ENCODE results near the gene ZNF143.

The ZNF143 gene

DNA sequence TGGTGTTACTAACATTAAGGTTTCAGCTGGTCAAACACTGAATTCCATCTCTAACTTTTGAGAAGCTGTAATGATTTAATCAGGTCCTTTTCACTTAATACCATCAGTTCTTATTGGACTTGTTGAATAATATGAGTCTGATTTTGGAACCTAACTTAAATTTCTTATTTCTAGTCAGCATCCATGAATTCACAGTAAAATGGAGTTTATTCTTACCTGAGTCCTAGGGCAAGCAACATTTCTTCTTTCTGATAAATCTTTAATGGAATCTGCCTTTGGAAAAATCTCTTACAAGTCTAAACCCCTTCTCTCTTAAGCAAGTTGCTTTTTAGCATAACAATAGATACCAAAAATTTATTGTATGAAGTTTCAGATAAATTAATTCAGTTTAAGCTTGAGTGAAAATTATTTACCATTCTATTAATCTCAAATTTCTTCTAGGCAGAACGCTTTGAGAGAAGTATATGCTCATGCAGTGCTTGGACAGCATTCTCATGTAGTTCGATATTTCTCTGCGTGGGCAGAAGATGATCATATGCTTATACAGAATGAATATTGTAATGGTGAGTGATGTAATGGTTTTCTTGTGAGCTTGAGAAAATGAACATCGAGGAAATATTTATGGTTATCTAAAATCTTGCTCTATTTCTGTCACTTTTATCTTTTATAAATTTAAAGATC lies 116.0 kb downstream of the ZNF143 start:
- no peak for DNase-seq

DNA sequence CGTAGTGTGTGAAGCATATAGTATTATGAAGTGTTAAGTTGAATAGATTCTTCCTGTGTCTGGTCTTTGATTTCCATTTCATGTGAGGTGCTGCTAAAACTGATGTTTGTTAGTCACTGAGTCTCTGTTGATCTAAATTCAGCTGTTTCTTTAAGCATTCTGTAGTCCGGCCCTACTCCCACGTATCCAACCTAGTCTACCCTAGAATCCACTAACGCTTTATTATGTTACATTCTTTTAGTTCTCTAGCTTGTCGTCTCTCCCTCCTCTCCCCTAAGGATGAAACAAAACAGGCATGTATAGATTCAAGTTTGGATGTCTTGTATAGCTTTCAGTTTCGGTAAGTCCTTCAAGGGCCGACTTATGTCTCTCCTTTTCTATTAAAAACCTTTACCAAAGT lies 116.7 kb downstream of the ZNF143 start:
- no peak for DNase-seq

Measured in activated gamma-delta T cell (primary cell).